ENCODE measurements around the gene EXTL1. TPM values are rescaled to one million over a fixed set of nuclear protein-coding genes. Genes with fewer than 3 reads are reported as not detected.

EXTL1 gene
- total RNA-seq, result under 0.01 TPM in 1 of 2 replicates, not detected in the other

GRCh38 chr1:26021647-26022403 is at the start of gene EXTL1:
EXTL1 (plus strand) TSS chr1:26021775; CDS start chr1:26022647, 872 bp downstream.

GRCh38 chr1:25997828-25998761 is 23.5 kb upstream of the EXTL1 start, which contains the start of gene PAFAH2:
PAFAH2 (minus strand) TSS chr1:25998063; CDS start chr1:25990816, 7,247 bp downstream.

GRCh38 chr1:26045722-26046245 is 24.2 kb downstream of the EXTL1 start, which contains the start of gene SLC30A2:
SLC30A2 (minus strand) TSS chr1:26046118; CDS start chr1:26045896, 222 bp downstream.

GRCh38 chr1:26067432-26067911 is 45.9 kb downstream of the EXTL1 start, which contains the start of gene TRIM63:
TRIM63 (minus strand) TSS chr1:26067630; CDS start chr1:26067494, 136 bp downstream.

Other genes starting within 250 kb of the EXTL1 start
- gene SELENON, start 221.6 kb upstream of the EXTL1 start, total RNA-seq, result 18.1 and 19.5 TPM in 2 replicates
- gene MTFR1L, start 201.8 kb upstream of the EXTL1 start, total RNA-seq, result 28.3 and 28.7 TPM in 2 replicates
- 4.5 and 5.5 TPM in 2 replicates for gene AUNIP, start 162.3 kb upstream of the EXTL1 start, total RNA-seq
- 2.6 and 5.8 TPM in 2 replicates for gene PAQR7, start 146.1 kb upstream of the EXTL1 start, total RNA-seq
- 167 and 239 TPM in 2 replicates for gene STMN1, start 115.4 kb upstream of the EXTL1 start, total RNA-seq
- gene PAFAH2, start 23.7 kb upstream of the EXTL1 start, total RNA-seq, result 5.8 and 7.0 TPM in 2 replicates
- gene SLC30A2, start 24.3 kb downstream of the EXTL1 start, total RNA-seq, result not detected in 2 replicates
- gene TRIM63, start 45.9 kb downstream of the EXTL1 start, total RNA-seq, result not detected in 2 replicates
- 4.5 and 7.4 TPM in 2 replicates for gene PDIK1L, start 90.0 kb downstream of the EXTL1 start, total RNA-seq
- gene FAM110D, start 137.3 kb downstream of the EXTL1 start, total RNA-seq, result 2.1 and 3.9 TPM in 2 replicates
- gene C1orf232, start 147.2 kb downstream of the EXTL1 start, total RNA-seq, result not detected in 2 replicates
- gene ZNF593, start 148.1 kb downstream of the EXTL1 start, total RNA-seq, result 19.9 and 36.4 TPM in 2 replicates
- not detected in 2 replicates for gene ZNF593OS, start 150.1 kb downstream of the EXTL1 start, total RNA-seq
- 0.30 TPM in 1 of 2 replicates, not detected in the other for gene CNKSR1, start 155.7 kb downstream of the EXTL1 start, total RNA-seq
- not detected in 2 replicates for gene CATSPER4, start 168.8 kb downstream of the EXTL1 start, total RNA-seq
- 8.8 and 14.7 TPM in 2 replicates for gene CEP85, start 212.4 kb downstream of the EXTL1 start, total RNA-seq

Data from epithelial cell of umbilical artery (primary cell).